ENCODE data around the gene MAPKBP1. TPM values are rescaled to one million over a fixed set of nuclear protein-coding genes. Genes with fewer than 3 reads are reported as not detected.

Gene MAPKBP1
- total and polyA plus RNA-seq, 9 of the 15 experiments (the other 6 are each of a cell fraction or from before 2014, with no cell fraction given): 0.15 to 9.5 (median 4.5) TPM

DNA sequence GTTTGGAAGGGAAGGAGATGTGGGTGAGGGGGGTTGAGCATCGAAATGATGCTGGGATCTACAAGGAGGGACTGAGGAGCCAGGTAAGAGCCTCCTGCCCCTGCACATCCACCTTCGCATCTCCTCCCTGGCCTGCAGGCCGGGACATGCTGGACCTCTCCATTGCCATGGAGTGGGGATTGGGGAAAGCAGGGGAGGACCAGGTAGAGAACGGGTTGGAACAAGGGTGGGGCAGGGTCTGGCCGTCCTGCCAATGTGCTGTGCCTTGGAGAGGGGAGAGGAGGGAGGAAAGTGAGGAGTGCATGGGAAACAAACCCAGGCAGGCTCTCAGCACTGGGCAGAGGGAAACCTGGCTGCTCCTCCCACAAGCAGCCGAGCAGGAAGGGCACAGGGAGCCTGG, 74.9 kb downstream of the MAPKBP1 start:
- Histone ChIP-seq H4K20me1 (replicated peaks; ENCODE audit: control insufficient read depth, insufficient read depth, low read length) (peaks cover 9% of the 10 kb centered on the region), H3K4me2 (ENCODE audit: insufficient read depth, low read length) (no peak overlapping the region), H3K9me3 (replicated peaks; ENCODE audit: control insufficient read depth, insufficient read depth, low read depth, low read length) (no peaks in the 10 kb centered on the region), H3K9ac (ENCODE audit: insufficient read depth in 1 of 2, low read depth in 2 of 2, low read length in 2 of 2) (no peak overlapping the region), H3K27ac (ENCODE audit: extremely low read depth, low read depth, low read length) (no peak overlapping the region), H3K79me2 (ENCODE audit: control insufficient read depth, insufficient read depth, low read length) (no peaks in the 10 kb centered on the region), H3K4me1 (replicated peaks in 1 of 2; ENCODE audit: control insufficient read depth in 2 of 2, insufficient read depth in 2 of 2, low read length in 2 of 2) (peaks cover 0 to 22% of the 10 kb centered on the region in 2 experiments; a peak in 1 of 5 replicates), H3K4me3 (no peak overlapping the region), H3K27me3 (ENCODE audit: control insufficient read depth in 2 of 2, insufficient read depth in 2 of 2, low read length in 2 of 2) (peaks cover 20 to 39% of the 10 kb centered on the region in 2 experiments; a peak in 4 of 5 replicates), H3K9me1 (ENCODE audit: control insufficient read depth, insufficient read depth, low read length) (no peaks in the 10 kb centered on the region), H3K36me3 (ENCODE audit: control insufficient read depth, insufficient read depth, low read length) (peaks cover 5% of the 10 kb centered on the region; the same call in 1 of the 3 replicates), H2AFZ (ENCODE audit: low read depth, low read length) (no peak overlapping the region)
- in situ Hi-C loops (cut with MboI) (no loop called here), intact Hi-C loops (cut with micrococcal nuclease) (no loop called here)
- ATAC-seq: no peak
- ChIA-PET POLR2A (no interaction called here), CTCF (ENCODE audit: low intra/inter-chr PET ratio) (no interaction called here)
- BruUV-seq (replicated peaks): no TSS peak
- no peak for DNase-seq (ENCODE audit: extremely low read depth in 1 of 4, low spot score in 3 of 4)
- 22% methylated on average over 6 of the region's 6 CpGs for WGBS (ENCODE audit: insufficient coverage, low coverage, missing lambda C conversion rate)
- FAIRE-seq: no peak
- TF ChIP-seq KDM1A (IDR thresholded peaks at IDR 0.05): no peak
- peak; percentile 29 for TF ChIP-seq POLR2B (IDR thresholded peaks at IDR 0.05; ENCODE audit: low read depth, partially characterized antibody)

- H3K9me1 ChIP-seq (ENCODE audit: control insufficient read depth, insufficient read depth, low read length): no peaks in the 10 kb centered on the region
- no peak overlapping the region for H3K9ac ChIP-seq (ENCODE audit: insufficient read depth in 1 of 2, low read depth in 2 of 2, low read length in 2 of 2)
- WGBS (ENCODE audit: insufficient coverage, low coverage, missing lambda C conversion rate): 10% methylated on average over 7 of the region's 8 CpGs
- no TSS peak for BruUV-seq (replicated peaks)
- no peaks in the 10 kb centered on the region for H3K79me2 ChIP-seq (ENCODE audit: control insufficient read depth, insufficient read depth, low read length)
- peaks cover 0 to 22% of the 10 kb centered on the region in 2 experiments; a peak in 1 of 5 replicates for H3K4me1 ChIP-seq (replicated peaks in 1 of 2; ENCODE audit: control insufficient read depth in 2 of 2, insufficient read depth in 2 of 2, low read length in 2 of 2)
- TF ChIP-seq KLF1 (tag; IDR thresholded peaks at IDR 0.05) (no peak), NFIX (CRISPR knock-in tag; IDR thresholded peaks at IDR 0.05; ENCODE audit: low read depth) (no peak), RFX5 (IDR thresholded peaks at IDR 0.05; ENCODE audit: low read depth, low read length) (no peak), ZC3H8 (IDR thresholded peaks at IDR 0.05) (no peak), ZNF707 (CRISPR knock-in tag; conservative IDR thresholded peaks at IDR 0.05) (no peak)
- peaks cover 9% of the 10 kb centered on the region for H4K20me1 ChIP-seq (replicated peaks; ENCODE audit: control insufficient read depth, insufficient read depth, low read length)
- no peaks in the 10 kb centered on the region for H3K9me3 ChIP-seq (replicated peaks; ENCODE audit: control insufficient read depth, insufficient read depth, low read depth, low read length)
- ChIA-PET POLR2A (interaction anchor here (1.1 to 2.0 kb wide), 2 partner anchors 11 to 15 kb away, joined by 3 to 9 read pairs; partner anchors contain the start of gene PLA2G4B), CTCF (ENCODE audit: low intra/inter-chr PET ratio) (no interaction called here)
- peaks cover 26 to 45% of the 10 kb centered on the region in 2 experiments; a peak in 4 of 5 replicates for H3K27me3 ChIP-seq (ENCODE audit: control insufficient read depth in 2 of 2, insufficient read depth in 2 of 2, low read length in 2 of 2)
- intact Hi-C loops (cut with micrococcal nuclease) (no loop called here), in situ Hi-C loops (cut with MboI) (no loop called here)
- no peak overlapping the region for H3K4me2 ChIP-seq (ENCODE audit: insufficient read depth, low read length)
- H2AFZ ChIP-seq (ENCODE audit: low read depth, low read length): no peak overlapping the region
- DNase-seq (ENCODE audit: extremely low read depth in 1 of 4, low spot score in 3 of 4) (no peak), ATAC-seq (no peak), FAIRE-seq (no peak)
- peaks cover 5% of the 10 kb centered on the region; the same call in 1 of the 3 replicates for H3K36me3 ChIP-seq (ENCODE audit: control insufficient read depth, insufficient read depth, low read length)
- no peak overlapping the region for H3K27ac ChIP-seq (ENCODE audit: extremely low read depth, low read depth, low read length)
- H3K4me3 ChIP-seq: no peak overlapping the region
Observed at GRCh38 chr15:41849861-41850260, 75.6 kb downstream of the MAPKBP1 start.

All from K562 (cell line).